Measurements from ENCODE around the gene PCSK5. TPM values are rescaled to one million over a fixed set of nuclear protein-coding genes. Genes with fewer than 3 reads are reported as not detected.
"Not testable (repeated sequence)": the region's sequence is repeated elsewhere in the genome, so short reads cannot be mapped to it uniquely, and the experiment has no call there.

The PCSK5 gene
- total and polyA plus RNA-seq, 12 donors = 2.2 to 31.8 (median 8.4) TPM

- intact Hi-C loops (cut with DNase I) = loop anchor here in 1 of 2 donors (10.0 kb wide), 1 partner anchor 90 kb away; no protein-coding TSS in a partner anchor
- Histone ChIP-seq H3K36me3 (replicated peaks in 1 of 2) (no peaks in the 10 kb centered on the region), H3K9me3 (replicated peaks in 1 of 3) (no peaks in the 10 kb centered on the region), H3K4me3 (no peak overlapping the region), H3K27ac (no peak overlapping the region), H3K4me1 (replicated peaks in 1 of 2) (peaks cover 13 to 25% of the 10 kb centered on the region in 2 donors), H3K27me3 (no peaks in the 10 kb centered on the region)
- 84 to 88% (median 87%) methylated on average over 3 of the region's 3 CpGs for WGBS, 4 donors
- no peak for DNase-seq
- TF ChIP-seq POLR2A (IDR thresholded peaks at IDR 0.05) = no peak
- TF ChIP-seq CTCF (IDR thresholded peaks at IDR 0.05) = no peak
Observed at GRCh38 chr9:75895112-75895511, 4.6 kb downstream of the PCSK5 start.

GRCh38 chr9:75896193-75896592 is 5.7 kb downstream of the PCSK5 start:
- TF ChIP-seq CTCF (IDR thresholded peaks at IDR 0.05) (no peak), POLR2A (IDR thresholded peaks at IDR 0.05) (no peak)
- WGBS, 4 donors = 37 to 52% (median 42%) methylated on average over 3 of the region's 3 CpGs
- Histone ChIP-seq H3K4me1 (replicated peaks in 1 of 2) (peaks cover 13 to 25% of the 10 kb centered on the region in 2 donors), H3K36me3 (replicated peaks in 1 of 2) (no peaks in the 10 kb centered on the region), H3K27me3 (no peaks in the 10 kb centered on the region), H3K27ac (no peak overlapping the region), H3K9me3 (replicated peaks in 1 of 3) (no peaks in the 10 kb centered on the region), H3K4me3 (no peak overlapping the region)
- peak in 2 of 7 donors; percentile 15 to 29 for DNase-seq
- intact Hi-C loops (cut with DNase I) = loop anchor here in 1 of 2 donors (10.0 kb wide), 1 partner anchor 89 kb away; no protein-coding TSS in a partner anchor

- intact Hi-C loops (cut with DNase I); H3K27ac ChIP-seq: not testable (repeated sequence)
Observed at GRCh38 chr9:75900893-75901524, 10.5 kb downstream of the PCSK5 start.

GRCh38 chr9:75903785-75904360 is 13.4 kb downstream of the PCSK5 start:
- Histone ChIP-seq H3K27ac (peak overlapping the region in 4 of 5 donors; percentile 22 to 49 (median 44)), H3K27me3 (no peaks in the 10 kb centered on the region), H3K36me3 (replicated peaks in 1 of 2) (no peaks in the 10 kb centered on the region), H3K9me3 (replicated peaks in 1 of 3) (no peaks in the 10 kb centered on the region), H3K4me3 (peak overlapping the region in 1 of 4 donors; percentile 16), H3K4me1 (replicated peaks in 1 of 2) (peaks cover 6 to 20% of the 10 kb centered on the region in 2 donors)
- 27 to 42% (median 35%) methylated on average over 5 of the region's 5 CpGs for WGBS, 4 donors
- DNase-seq = peak; percentile 45 to 85 (median 75)
- intact Hi-C loops (cut with DNase I) = no loop called here
- TF ChIP-seq POLR2A (IDR thresholded peaks at IDR 0.05) = no peak
- TF ChIP-seq CTCF (IDR thresholded peaks at IDR 0.05) = no peak

More at GRCh38 chr9:75900893-75901524, 10.5 kb downstream of the PCSK5 start:
- H3K27me3 ChIP-seq; H3K36me3 ChIP-seq (replicated peaks in 1 of 2); DNase-seq; H3K4me1 ChIP-seq (replicated peaks in 1 of 2); H3K4me3 ChIP-seq; H3K9me3 ChIP-seq (replicated peaks in 1 of 3): not testable (repeated sequence)
- 77 to 81% (median 81%) methylated on average over 7 of the region's 7 CpGs for WGBS, 4 donors

Data from adrenal gland (tissue), 12 donors.